ENCODE data around the gene ANAPC15.

ANAPC15 gene

GRCh38 chr11:72102946-72103753, 9.3 kb downstream of the ANAPC15 start, which contains the start of gene LAMTOR1:
Gene LAMTOR1, minus strand, starts transcription at chr11:72103297. Its CDS starts 73 bp downstream, at chr11:72103224.
- peaks cover 35% of the 10 kb centered on the region for H3K36me3 ChIP-seq (ENCODE audit: insufficient read depth, low read depth, low read length)
- no peaks in the 10 kb centered on the region for H3K9me3 ChIP-seq (ENCODE audit: insufficient read depth, low read depth, low read length)
- peak within 1 kb of the TSS; percentile 95 for H3K27ac ChIP-seq (ENCODE audit: low read length)
- peaks cover 9% of the 10 kb centered on the region for H3K4me1 ChIP-seq (ENCODE audit: insufficient read depth, low read length)
- no peaks in the 10 kb centered on the region for H3K27me3 ChIP-seq (ENCODE audit: insufficient read depth, low read length)
- H3K9ac ChIP-seq (ENCODE audit: low read depth, low read length) = peak within 1 kb of the TSS; percentile 100
- H3K4me3 ChIP-seq (ENCODE audit: low read length) = peak within 1 kb of the TSS; percentile 94

DNA sequence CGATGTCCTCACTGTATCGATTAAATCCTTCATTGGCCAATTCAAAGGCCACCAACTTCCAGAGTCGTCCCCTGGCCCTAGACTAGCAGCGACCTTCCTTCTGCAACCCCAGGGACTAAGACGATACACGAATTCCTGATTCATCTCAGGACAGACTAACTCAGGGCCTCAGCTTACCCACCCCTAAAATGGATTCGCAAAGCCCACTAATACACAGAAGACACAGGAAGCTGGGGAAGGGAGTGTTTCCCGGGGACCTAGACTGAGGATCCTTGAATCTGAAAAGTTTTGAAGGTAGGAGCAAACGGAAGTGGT, 9.9 kb downstream of the ANAPC15 start:
- H3K36me3 ChIP-seq (ENCODE audit: insufficient read depth, low read depth, low read length) = peaks cover 40% of the 10 kb centered on the region
- peak overlapping the region; percentile 94 for H3K27ac ChIP-seq (ENCODE audit: low read length)
- no peaks in the 10 kb centered on the region for H3K27me3 ChIP-seq (ENCODE audit: insufficient read depth, low read length)
- H3K9me3 ChIP-seq (ENCODE audit: insufficient read depth, low read depth, low read length) = no peaks in the 10 kb centered on the region
- H3K4me1 ChIP-seq (ENCODE audit: insufficient read depth, low read length) = peaks cover 9% of the 10 kb centered on the region
- peak overlapping the region; percentile 100 for H3K9ac ChIP-seq (ENCODE audit: low read depth, low read length)
- peak overlapping the region; percentile 94 for H3K4me3 ChIP-seq (ENCODE audit: low read length)

- Histone ChIP-seq H3K9ac (ENCODE audit: low read depth, low read length) (peak overlapping the region; percentile 100), H3K9me3 (ENCODE audit: insufficient read depth, low read depth, low read length) (no peaks in the 10 kb centered on the region), H3K4me1 (ENCODE audit: insufficient read depth, low read length) (peaks cover 9% of the 10 kb centered on the region), H3K27ac (ENCODE audit: low read length) (peak overlapping the region; percentile 94), H3K4me3 (ENCODE audit: low read length) (peak overlapping the region; percentile 94), H3K36me3 (ENCODE audit: insufficient read depth, low read depth, low read length) (peaks cover 44% of the 10 kb centered on the region), H3K27me3 (ENCODE audit: insufficient read depth, low read length) (no peaks in the 10 kb centered on the region)
These were observed 10.3 kb downstream of the ANAPC15 start for GRCh38 chr11:72102162-72102561.

DNA sequence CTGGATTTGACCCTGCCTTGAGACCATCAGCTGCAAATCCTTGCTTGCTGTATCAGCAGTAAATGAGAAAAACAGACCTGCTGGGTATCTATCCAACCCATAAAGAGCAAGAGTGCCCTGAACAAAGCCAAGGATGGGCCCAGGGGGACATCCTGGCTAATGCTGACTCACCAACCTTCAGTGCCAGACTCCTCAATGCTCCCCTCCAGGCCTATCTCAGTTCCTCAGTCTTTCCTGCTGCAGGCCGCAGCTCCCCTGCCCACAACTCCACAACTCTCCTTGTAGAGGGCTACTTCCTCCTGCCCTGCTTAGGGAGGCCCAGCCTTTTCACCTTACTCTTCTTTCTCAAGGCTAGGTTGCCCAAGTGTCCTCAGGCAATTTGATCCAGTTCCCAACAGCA, 12.0 kb downstream of the ANAPC15 start:
- Histone ChIP-seq H3K36me3 (ENCODE audit: insufficient read depth, low read depth, low read length) (peaks cover 54% of the 10 kb centered on the region), H3K27me3 (ENCODE audit: insufficient read depth, low read length) (no peaks in the 10 kb centered on the region), H3K9me3 (ENCODE audit: insufficient read depth, low read depth, low read length) (no peaks in the 10 kb centered on the region), H3K4me3 (ENCODE audit: low read length) (no peak overlapping the region), H3K27ac (ENCODE audit: low read length) (no peak overlapping the region), H3K9ac (ENCODE audit: low read depth, low read length) (no peak overlapping the region), H3K4me1 (ENCODE audit: insufficient read depth, low read length) (peaks cover 9% of the 10 kb centered on the region)

DNA sequence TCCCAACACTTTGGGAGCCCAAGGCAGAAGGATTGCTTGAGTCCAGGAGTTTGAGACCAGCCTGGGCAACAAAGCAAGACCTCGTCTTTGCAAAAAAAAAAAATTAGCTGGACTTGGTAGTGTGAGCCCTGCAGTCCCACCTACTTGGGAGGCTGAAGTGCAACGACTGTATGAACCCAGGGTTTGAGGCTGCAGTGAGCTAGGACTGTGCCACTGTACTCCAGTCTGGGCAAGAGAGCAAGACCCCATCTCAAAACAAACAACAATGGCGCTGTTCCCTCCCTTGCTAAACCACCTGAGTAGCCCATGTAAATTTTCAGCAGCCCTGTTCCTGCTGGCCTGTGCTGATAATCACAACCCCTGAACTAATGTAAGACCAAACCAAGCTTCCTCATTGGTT, 12.5 kb downstream of the ANAPC15 start:
- Histone ChIP-seq H3K4me3 (ENCODE audit: low read length) (no peak overlapping the region), H3K9me3 (ENCODE audit: insufficient read depth, low read depth, low read length) (no peaks in the 10 kb centered on the region), H3K27ac (ENCODE audit: low read length) (no peak overlapping the region), H3K27me3 (ENCODE audit: insufficient read depth, low read length) (no peaks in the 10 kb centered on the region), H3K9ac (ENCODE audit: low read depth, low read length) (no peak overlapping the region), H3K4me1 (ENCODE audit: insufficient read depth, low read length) (peaks cover 9% of the 10 kb centered on the region), H3K36me3 (ENCODE audit: insufficient read depth, low read depth, low read length) (peaks cover 59% of the 10 kb centered on the region)

GRCh38 chr11:72098741-72099140, 13.8 kb downstream of the ANAPC15 start:
- Histone ChIP-seq H3K9me3 (ENCODE audit: insufficient read depth, low read depth, low read length) (no peaks in the 10 kb centered on the region), H3K9ac (ENCODE audit: low read depth, low read length) (no peak overlapping the region), H3K4me3 (ENCODE audit: low read length) (no peak overlapping the region), H3K27me3 (ENCODE audit: insufficient read depth, low read length) (no peaks in the 10 kb centered on the region), H3K4me1 (ENCODE audit: insufficient read depth, low read length) (peaks cover 7% of the 10 kb centered on the region), H3K27ac (ENCODE audit: low read length) (no peak overlapping the region), H3K36me3 (ENCODE audit: insufficient read depth, low read depth, low read length) (peaks cover 69% of the 10 kb centered on the region)

- Histone ChIP-seq H3K9me3 (ENCODE audit: insufficient read depth, low read depth, low read length) (no peaks in the 10 kb centered on the region), H3K4me3 (ENCODE audit: low read length) (no peak overlapping the region), H3K36me3 (ENCODE audit: insufficient read depth, low read depth, low read length) (peaks cover 34% of the 10 kb centered on the region)
These were observed 21.2 kb downstream of the ANAPC15 start for GRCh38 chr11:72091292-72091691.

DNA sequence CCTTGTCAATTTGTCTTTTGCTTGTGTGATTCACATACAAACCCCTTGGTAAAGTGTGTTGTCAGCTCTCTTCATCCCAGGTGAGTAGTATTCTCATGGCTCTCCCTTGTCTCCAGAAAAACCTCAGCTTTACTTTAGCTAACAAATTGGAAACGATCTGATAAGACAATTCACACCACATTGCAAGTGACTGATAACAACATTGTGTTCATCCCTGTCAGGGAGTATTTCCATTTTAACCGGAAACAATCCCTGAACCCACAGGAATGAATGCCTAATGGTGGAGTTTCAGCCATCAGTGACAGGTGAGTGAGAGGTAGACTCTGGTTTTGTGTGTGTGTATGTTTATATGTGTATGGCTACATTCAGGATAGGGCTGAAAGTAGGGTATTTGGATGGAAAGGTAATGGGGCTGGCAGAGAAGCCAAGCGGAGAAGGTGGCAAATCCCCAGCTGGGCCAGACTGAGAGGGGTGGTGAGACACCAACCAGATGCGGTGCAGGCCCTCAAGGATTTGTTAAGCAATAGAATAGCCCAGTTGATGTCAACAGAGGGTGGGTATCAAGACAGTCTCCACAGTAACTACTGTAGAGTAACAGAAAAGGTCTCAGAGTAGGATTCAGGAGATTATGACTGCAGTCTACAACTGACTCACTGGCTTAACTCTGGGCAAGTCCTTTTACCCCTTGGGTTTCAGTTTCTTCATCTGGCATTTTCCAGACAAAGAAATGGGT, 24.3 kb downstream of the ANAPC15 start:
- Histone ChIP-seq H3K9me3 (ENCODE audit: insufficient read depth, low read depth, low read length) (no peaks in the 10 kb centered on the region), H3K27me3 (ENCODE audit: insufficient read depth, low read length) (no peaks in the 10 kb centered on the region), H3K4me3 (ENCODE audit: low read length) (no peak overlapping the region), H3K9ac (ENCODE audit: low read depth, low read length) (no peak overlapping the region), H3K4me1 (ENCODE audit: insufficient read depth, low read length) (no peaks in the 10 kb centered on the region), H3K36me3 (ENCODE audit: insufficient read depth, low read depth, low read length) (peaks cover 13% of the 10 kb centered on the region), H3K27ac (ENCODE audit: low read length) (no peak overlapping the region)

More at GRCh38 chr11:72091292-72091691, 21.2 kb downstream of the ANAPC15 start:
- no peaks in the 10 kb centered on the region for H3K4me1 ChIP-seq (ENCODE audit: insufficient read depth, low read length)
- no peak overlapping the region for H3K27ac ChIP-seq (ENCODE audit: low read length)
- no peaks in the 10 kb centered on the region for H3K27me3 ChIP-seq (ENCODE audit: insufficient read depth, low read length)
- no peak overlapping the region for H3K9ac ChIP-seq (ENCODE audit: low read depth, low read length)

- Histone ChIP-seq H3K9me3 (ENCODE audit: insufficient read depth, low read depth, low read length) (no peaks in the 10 kb centered on the region), H3K4me3 (ENCODE audit: low read length) (no peak overlapping the region), H3K4me1 (ENCODE audit: insufficient read depth, low read length) (peaks cover 5% of the 10 kb centered on the region), H3K27ac (ENCODE audit: low read length) (no peak overlapping the region), H3K36me3 (ENCODE audit: insufficient read depth, low read depth, low read length) (peaks cover 11% of the 10 kb centered on the region), H3K9ac (ENCODE audit: low read depth, low read length) (no peak overlapping the region), H3K27me3 (ENCODE audit: insufficient read depth, low read length) (no peaks in the 10 kb centered on the region)
These were observed 26.7 kb downstream of the ANAPC15 start for GRCh38 chr11:72085621-72086351.

GRCh38 chr11:72084965-72085364, 27.5 kb downstream of the ANAPC15 start:
- peaks cover 5% of the 10 kb centered on the region for H3K4me1 ChIP-seq (ENCODE audit: insufficient read depth, low read length)
- no peak overlapping the region for H3K4me3 ChIP-seq (ENCODE audit: low read length)
- no peak overlapping the region for H3K27ac ChIP-seq (ENCODE audit: low read length)
- H3K9ac ChIP-seq (ENCODE audit: low read depth, low read length) = no peak overlapping the region
- peaks cover 4% of the 10 kb centered on the region; the same call in 1 of the 2 replicates for H3K36me3 ChIP-seq (ENCODE audit: insufficient read depth, low read depth, low read length)
- H3K9me3 ChIP-seq (ENCODE audit: insufficient read depth, low read depth, low read length) = no peaks in the 10 kb centered on the region
- H3K27me3 ChIP-seq (ENCODE audit: insufficient read depth, low read length) = no peaks in the 10 kb centered on the region

DNA sequence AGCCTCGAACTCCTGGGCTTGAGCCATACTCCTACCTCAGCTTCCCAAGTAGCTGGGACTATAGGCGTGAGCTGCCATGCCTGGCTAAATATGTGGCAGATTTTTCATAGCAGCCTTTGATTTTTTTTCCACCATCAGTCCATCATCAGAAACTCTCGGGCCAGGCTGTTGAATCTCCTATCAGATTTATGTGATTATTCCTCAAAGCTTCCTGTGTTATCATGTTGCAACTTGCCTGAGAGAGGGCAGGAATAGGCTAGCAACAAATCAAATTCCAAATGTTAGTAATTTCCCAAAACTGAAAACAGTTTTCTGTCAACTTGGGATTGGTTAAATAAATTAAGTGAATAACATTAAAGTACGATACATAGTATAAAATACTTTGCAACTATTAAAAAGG, 28.4 kb downstream of the ANAPC15 start:
- H3K4me1 ChIP-seq (ENCODE audit: insufficient read depth, low read length) = peaks cover 5% of the 10 kb centered on the region
- H3K9me3 ChIP-seq (ENCODE audit: insufficient read depth, low read depth, low read length) = no peaks in the 10 kb centered on the region
- no peaks in the 10 kb centered on the region for H3K36me3 ChIP-seq (ENCODE audit: insufficient read depth, low read depth, low read length)
- no peak overlapping the region for H3K4me3 ChIP-seq (ENCODE audit: low read length)
- H3K27ac ChIP-seq (ENCODE audit: low read length) = no peak overlapping the region
- no peaks in the 10 kb centered on the region for H3K27me3 ChIP-seq (ENCODE audit: insufficient read depth, low read length)
- H3K9ac ChIP-seq (ENCODE audit: low read depth, low read length) = no peak overlapping the region
